HEK293 (cell line): ENCODE results near the gene PTPRN2.

Source experiments
- CTCF ChIA-PET: fragments of 350-600 bp; formaldehyde crosslinking; extraction: SDS; loops from one replicate; lab custom pipeline; 2021; ENCODE audit warnings: antibody characterized with exemption; lab: Yijun Ruan, JAX
- POLR2A ChIA-PET: fragments of 300-600 bp; formaldehyde crosslinking; extraction: SDS; loops from one replicate; lab custom pipeline; 2020; ENCODE audit warnings: antibody characterized with exemption, inconsistent platforms; lab: Yijun Ruan, JAX
- H3K27ac ChIP-seq: fragments of 200-500 bp; sonication (Bioruptor generic); 2 replicates; pipeline ENCODE4 v1.5.1; 2014; ENCODE audit warnings: low read depth, low read length, control low read depth, inconsistent platforms; ENCODE audit errors: extremely low read depth
- H3K36me3 ChIP-seq, 2 experiments: fragments of 200-500 bp in 1 of 2; sonication (Bioruptor generic) in 1 of 2; 1 replicate in 1 of 2; 2 replicates in 1 of 2; pipeline ENCODE4 v1.5.1; 2014 to 2017; ENCODE audit warnings: inconsistent platforms in 2 of 2, low read length in 2 of 2; ENCODE audit not compliant: control insufficient read depth in 2 of 2, insufficient read depth in 1 of 2
- H3K4me1 ChIP-seq: fragments of 200-500 bp; sonication (Bioruptor generic); 2 replicates; pipeline ENCODE4 v1.5.1; 2014; ENCODE audit warnings: mild to moderate bottlenecking, low read length, inconsistent platforms; ENCODE audit not compliant: control insufficient read depth, insufficient read depth
- H3K4me3 ChIP-seq: 2 replicates; pipeline ENCODE4 v1.5.1; 2011; ENCODE audit warnings: low read depth, mild to moderate bottlenecking, control low read depth, low read length, moderate library complexity
- H3K9me3 ChIP-seq: fragments of 200-500 bp; sonication (Bioruptor generic); 2 replicates; pipeline ENCODE4 v1.5.1; 2014; ENCODE audit warnings: low read depth, low read length, inconsistent platforms; ENCODE audit not compliant: control insufficient read depth, insufficient read depth
- BCL11A ChIP-seq: fragments of 450-650 bp; formaldehyde crosslinking; IDR thresholded peaks from 2 replicates; pipeline ENCODE4 v1.5.1; 2016; ENCODE audit warnings: low read depth, missing biosample characterization, missing genetic modification characterization
- BCL11B ChIP-seq: fragments of 450-650 bp; formaldehyde crosslinking; IDR thresholded peaks from 2 replicates; pipeline ENCODE4 v1.5.1; 2016; ENCODE audit warnings: low read depth, missing biosample characterization, missing genetic modification characterization
- GLI4 ChIP-seq: fragments of 450-650 bp; formaldehyde crosslinking; IDR thresholded peaks from 2 replicates; pipeline ENCODE4 v1.5.1; 2016; ENCODE audit warnings: missing biosample characterization, missing genetic modification characterization
- GLIS1 ChIP-seq: fragments of 450-650 bp; formaldehyde crosslinking; IDR thresholded peaks from 2 replicates; pipeline ENCODE4 v1.5.1; 2016; ENCODE audit warnings: missing biosample characterization, missing genetic modification characterization
- KLF9 ChIP-seq: fragments of 450-650 bp; formaldehyde crosslinking; IDR thresholded peaks from 2 replicates; pipeline ENCODE4 v1.5.1; 2016; ENCODE audit warnings: missing biosample characterization, missing genetic modification characterization, low read depth
- MYNN ChIP-seq: fragments of 450-650 bp; formaldehyde crosslinking; IDR thresholded peaks from 2 replicates; pipeline ENCODE4 v1.5.1; 2016; ENCODE audit warnings: missing biosample characterization, missing genetic modification characterization, borderline replicate concordance
- PRDM4 ChIP-seq: fragments of 450-650 bp; formaldehyde crosslinking; IDR thresholded peaks from 2 replicates; pipeline ENCODE4 v1.5.1; 2017; ENCODE audit warnings: missing biosample characterization, missing genetic modification characterization
- RBAK ChIP-seq: fragments of 450-650 bp; formaldehyde crosslinking; IDR thresholded peaks from 2 replicates; pipeline ENCODE4 v1.5.1; 2016; ENCODE audit warnings: missing biosample characterization, missing genetic modification characterization
- ZBTB7A ChIP-seq: fragments of 450-650 bp; formaldehyde crosslinking; IDR thresholded peaks from 2 replicates; pipeline ENCODE4 v1.5.1; 2016; ENCODE audit warnings: low read depth, missing biosample characterization, missing genetic modification characterization
- ZEB2 ChIP-seq: fragments of 450-650 bp; formaldehyde crosslinking; IDR thresholded peaks from 2 replicates; pipeline ENCODE4 v1.5.1; 2016; ENCODE audit warnings: missing biosample characterization, missing genetic modification characterization
- ZFP69B ChIP-seq: fragments of 450-650 bp; formaldehyde crosslinking; IDR thresholded peaks from 2 replicates; pipeline ENCODE4 v1.5.1; 2016; ENCODE audit warnings: missing biosample characterization, missing genetic modification characterization
- ZIC2 ChIP-seq: fragments of 450-650 bp; formaldehyde crosslinking; IDR thresholded peaks from 2 replicates; pipeline ENCODE4 v1.5.1; 2016; ENCODE audit warnings: missing biosample characterization, missing genetic modification characterization
- ZNF19 ChIP-seq: fragments of 450-650 bp; formaldehyde crosslinking; IDR thresholded peaks from 2 replicates; pipeline ENCODE4; 2016; ENCODE audit warnings: missing biosample characterization, missing genetic modification characterization, low read depth
- ZNF248 ChIP-seq: fragments of 450-650 bp; formaldehyde crosslinking; IDR thresholded peaks from 2 replicates; pipeline ENCODE4 v1.5.1; 2017; ENCODE audit warnings: missing biosample characterization, missing genetic modification characterization
- ZNF302 ChIP-seq: fragments of 450-650 bp; formaldehyde crosslinking; IDR thresholded peaks from 2 replicates; pipeline ENCODE4 v1.5.1; 2016; ENCODE audit warnings: missing biosample characterization, missing genetic modification characterization, low read depth
- ZNF37A ChIP-seq: fragments of 450-650 bp; IDR thresholded peaks from 2 replicates; pipeline ENCODE4 v1.5.1; 2018; ENCODE audit warnings: missing biosample characterization, missing genetic modification characterization
- ZNF449 ChIP-seq: fragments of 450-650 bp; formaldehyde crosslinking; IDR thresholded peaks from 2 replicates; pipeline ENCODE4 v1.5.1; 2017; ENCODE audit warnings: missing biosample characterization, mild to moderate bottlenecking, missing genetic modification characterization, moderate library complexity
- ZNF555 ChIP-seq: fragments of 450-650 bp; formaldehyde crosslinking; conservative IDR thresholded peaks from 2 replicates; pipeline ENCODE4 v1.5.1; 2017; ENCODE audit warnings: missing biosample characterization, mild to moderate bottlenecking, missing genetic modification characterization, inconsistent platforms
- ZNF658 ChIP-seq: fragments of 450-650 bp; formaldehyde crosslinking; IDR thresholded peaks from 2 replicates; pipeline ENCODE4; 2016; ENCODE audit warnings: missing biosample characterization, missing genetic modification characterization
- ZNF670 ChIP-seq: fragments of 450-650 bp; formaldehyde crosslinking; IDR thresholded peaks from 2 replicates; pipeline ENCODE4 v1.5.1; 2016; ENCODE audit warnings: missing biosample characterization, missing genetic modification characterization, low read depth
- ZNF777 ChIP-seq: fragments of 450-650 bp; formaldehyde crosslinking; IDR thresholded peaks from 2 replicates; pipeline ENCODE4 v1.5.1; 2017; ENCODE audit warnings: missing biosample characterization, missing genetic modification characterization, borderline replicate concordance
- ZSCAN23 ChIP-seq: fragments of 450-650 bp; formaldehyde crosslinking; IDR thresholded peaks from 2 replicates; pipeline ENCODE4 v1.5.1; 2016; ENCODE audit warnings: missing biosample characterization, missing genetic modification characterization

The PTPRN2 gene

GRCh38 chr7:158446281-158446680 is 141.3 kb downstream of the PTPRN2 start:
- H3K9me3 ChIP-seq = no peaks in the 10 kb centered on the region
- H3K36me3 ChIP-seq = no peaks in the 10 kb centered on the region
- no peaks in the 10 kb centered on the region for H3K4me1 ChIP-seq
- no peak overlapping the region for H3K27ac ChIP-seq
- TF ChIP-seq KLF9 (no peak), ZIC2 (tag by site-specific recombination) (no peak), ZSCAN23 (tag by site-specific recombination) (no peak), GLIS1 (0 out of 2 replicates have a peak, but pooled peaks have one; percentile 12)
- CTCF ChIA-PET = no interaction called here
- POLR2A ChIA-PET = no interaction called here
- H3K4me3 ChIP-seq = no peak overlapping the region

GRCh38 chr7:158445421-158446175 is 142.0 kb downstream of the PTPRN2 start:
- no peak overlapping the region for H3K4me3 ChIP-seq
- no peaks in the 10 kb centered on the region for H3K36me3 ChIP-seq
- TF ChIP-seq ZNF555 (tag by site-specific recombination) = no peak
- TF ChIP-seq ZBTB7A = no peak
- TF ChIP-seq, all 188 proteins: peak for 0
- Histone ChIP-seq H3K9me3 (no peaks in the 10 kb centered on the region), H3K4me1 (no peaks in the 10 kb centered on the region), H3K27ac (no peak overlapping the region)
- POLR2A ChIA-PET = no interaction called here
- CTCF ChIA-PET = no interaction called here

- POLR2A ChIA-PET = no interaction called here
- Histone ChIP-seq H3K4me1 (no peaks in the 10 kb centered on the region), H3K4me3 (no peak overlapping the region), H3K27ac (no peak overlapping the region), H3K36me3 (no peaks in the 10 kb centered on the region), H3K9me3 (no peaks in the 10 kb centered on the region)
- CTCF ChIA-PET = no interaction called here
- TF ChIP-seq ZEB2 (tag by site-specific recombination) = no peak
- TF ChIP-seq ZNF19 (tag by site-specific recombination) = no peak
- no peak for TF ChIP-seq ZNF658
- TF ChIP-seq ZNF449 (tag by site-specific recombination) = no peak
- no peak for TF ChIP-seq ZNF302
- TF ChIP-seq, all 188 proteins: peak for 0
Observed at GRCh38 chr7:158444501-158445420, 142.9 kb downstream of the PTPRN2 start.

- TF ChIP-seq BCL11B (tag by site-specific recombination) (no peak), ZNF37A (tag by site-specific recombination) (no peak), PRDM4 (no peak), ZNF777 (no peak), GLI4 (no peak), RBAK (no peak), ZNF248 (tag by site-specific recombination) (no peak), MYNN (tag by site-specific recombination) (no peak), BCL11A (tag by site-specific recombination) (no peak), ZFP69B (tag by site-specific recombination) (no peak), ZNF670 (tag by site-specific recombination) (no peak)
- ChIA-PET CTCF (no interaction called here), POLR2A (no interaction called here)
- H3K4me1 ChIP-seq = no peaks in the 10 kb centered on the region
- no peak overlapping the region for H3K27ac ChIP-seq
- H3K36me3 ChIP-seq = no peaks in the 10 kb centered on the region
- no peaks in the 10 kb centered on the region for H3K9me3 ChIP-seq
- no peak overlapping the region for H3K4me3 ChIP-seq
Observed at GRCh38 chr7:158443688-158444483, 143.7 kb downstream of the PTPRN2 start.
